ENCODE measurements around the gene KCNQ2.
"Not testable (repeated sequence)": the region's sequence is repeated elsewhere in the genome, so short reads cannot be mapped to it uniquely, and the experiment has no call there.

The KCNQ2 gene

DNA sequence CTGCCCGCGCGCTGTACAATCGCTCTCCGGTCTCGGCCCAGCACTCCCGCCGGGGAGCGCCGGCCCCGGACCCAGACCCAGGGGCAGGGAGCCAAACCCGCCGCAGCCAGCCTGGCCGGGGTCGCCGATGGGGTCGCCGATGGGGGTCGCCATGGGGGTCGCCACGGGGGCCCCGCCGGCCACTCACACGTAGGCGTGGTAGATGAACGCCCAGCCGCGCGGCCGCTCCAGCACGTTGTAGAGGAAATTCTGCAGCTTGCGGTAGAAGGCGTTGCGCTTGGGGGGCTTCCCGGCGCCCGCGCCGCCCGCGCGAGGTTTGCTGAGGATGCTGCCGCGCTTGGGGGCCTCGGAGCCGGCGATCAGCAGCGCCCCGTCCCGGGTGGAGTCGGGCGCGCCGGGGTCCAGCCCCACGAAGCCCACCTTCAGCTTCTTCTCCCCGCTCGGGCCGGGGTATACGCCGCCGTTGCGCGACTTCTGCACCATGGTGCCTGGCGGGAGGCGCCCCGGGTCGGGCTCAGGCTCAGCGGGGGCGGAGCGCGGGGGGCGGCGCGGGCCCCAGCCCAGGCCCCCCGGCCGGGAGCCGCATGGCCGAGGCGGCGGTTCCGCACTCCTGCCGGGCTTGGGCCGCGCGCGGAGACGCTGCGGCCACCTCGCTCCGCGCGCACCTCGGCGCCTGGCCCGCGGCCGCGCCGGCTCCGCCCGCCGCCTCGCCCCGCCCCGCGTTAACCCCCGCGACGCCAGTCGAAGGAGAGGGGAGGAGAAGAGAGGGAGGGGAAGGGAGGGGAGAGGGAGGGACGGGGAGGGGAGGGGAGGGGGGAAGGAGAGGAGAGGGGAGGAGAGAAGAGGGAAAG is at the start of gene KCNQ2:
TSS of gene KCNQ2 (minus strand) at position 675 of the 851 bp plus-strand sequence. CDS start at position 483, 192 bp downstream.
- DNase-seq (ENCODE audit: low read depth) = no peak

DNA sequence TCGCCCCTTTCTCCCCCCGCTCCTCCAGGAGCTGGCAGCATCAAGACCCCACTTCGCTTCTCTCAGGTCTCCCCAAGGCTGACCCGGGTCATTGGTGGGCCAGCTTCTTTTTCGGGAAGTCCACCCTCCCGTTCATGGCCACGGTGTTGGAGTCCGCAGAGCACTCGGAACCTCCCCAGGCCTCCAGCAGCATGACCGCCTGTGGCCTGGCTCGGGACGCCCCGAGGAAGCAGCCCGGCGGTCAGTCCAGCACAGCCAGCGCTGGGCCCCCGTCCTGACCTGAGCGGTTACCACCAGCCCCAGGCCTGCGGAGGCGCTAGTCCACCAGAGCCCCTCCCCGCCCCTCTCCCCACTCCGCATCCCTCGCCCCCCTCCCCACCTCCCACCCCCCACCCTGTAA is 49.1 kb upstream of the KCNQ2 start:
- DNase-seq (ENCODE audit: low read depth) = no peak

DNA sequence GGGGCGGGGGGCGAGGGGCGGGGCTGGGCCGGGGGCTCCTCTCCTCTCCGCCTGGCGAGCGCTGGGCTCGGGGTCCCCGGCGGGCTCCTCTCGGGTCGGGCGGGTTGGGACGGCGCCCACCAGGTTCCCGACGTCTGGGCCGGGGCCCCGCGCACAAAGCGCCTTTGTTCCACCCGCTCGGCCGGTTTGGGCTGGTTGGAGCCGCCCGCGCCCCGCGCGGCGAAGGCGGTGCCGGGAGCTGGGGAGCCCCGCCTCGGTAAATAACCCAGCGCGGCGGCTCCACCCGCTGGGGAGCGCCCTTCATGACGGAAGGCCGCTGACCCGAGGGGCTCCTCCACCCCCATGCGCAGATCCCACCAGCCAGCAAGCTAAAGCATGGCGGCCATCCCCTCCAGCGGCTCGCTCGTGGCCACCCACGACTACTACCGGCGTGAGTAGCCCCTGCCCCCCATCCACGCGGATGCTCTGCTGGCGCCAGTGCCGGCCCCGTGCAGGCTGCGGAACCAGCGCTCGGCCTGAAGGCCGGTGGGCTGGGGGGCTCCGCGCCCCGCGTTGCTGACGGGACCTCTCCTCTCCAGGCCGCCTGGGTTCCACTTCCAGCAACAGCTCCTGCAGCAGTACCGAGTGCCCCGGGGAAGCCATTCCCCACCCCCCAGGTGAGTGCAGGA is 48.6 kb upstream of the KCNQ2 start:
- peak; percentile 52 for DNase-seq (ENCODE audit: low read depth)

DNA sequence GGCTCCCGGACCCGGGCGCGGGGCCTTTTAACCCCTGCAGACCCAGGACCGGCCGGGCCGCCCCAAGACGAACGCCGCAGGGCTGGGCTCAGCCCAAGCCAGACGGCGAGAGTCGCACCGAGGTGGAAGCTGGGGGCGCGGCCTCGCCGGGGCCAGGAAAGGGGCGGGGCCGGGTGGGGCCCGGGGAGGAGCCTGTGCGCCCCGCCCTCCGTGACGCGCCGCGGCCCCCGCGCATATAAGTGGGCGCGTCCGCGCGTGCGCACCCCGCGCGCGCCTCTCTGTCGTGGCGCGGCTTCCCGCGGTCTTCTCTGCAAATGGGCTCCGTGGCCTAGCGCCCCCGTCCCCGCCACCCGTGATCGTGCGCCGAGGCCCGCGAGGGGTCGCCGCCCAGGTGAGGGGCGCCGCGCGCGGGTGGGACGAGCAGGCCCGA is 48.1 kb upstream of the KCNQ2 start, which contains the start of gene PPDPF:
TSS of gene PPDPF (plus strand) at position 262 of the 430 bp plus-strand sequence. CDS start 544 bp downstream, outside the sequence.
- DNase-seq (ENCODE audit: low read depth) = peak; percentile 78

DNA sequence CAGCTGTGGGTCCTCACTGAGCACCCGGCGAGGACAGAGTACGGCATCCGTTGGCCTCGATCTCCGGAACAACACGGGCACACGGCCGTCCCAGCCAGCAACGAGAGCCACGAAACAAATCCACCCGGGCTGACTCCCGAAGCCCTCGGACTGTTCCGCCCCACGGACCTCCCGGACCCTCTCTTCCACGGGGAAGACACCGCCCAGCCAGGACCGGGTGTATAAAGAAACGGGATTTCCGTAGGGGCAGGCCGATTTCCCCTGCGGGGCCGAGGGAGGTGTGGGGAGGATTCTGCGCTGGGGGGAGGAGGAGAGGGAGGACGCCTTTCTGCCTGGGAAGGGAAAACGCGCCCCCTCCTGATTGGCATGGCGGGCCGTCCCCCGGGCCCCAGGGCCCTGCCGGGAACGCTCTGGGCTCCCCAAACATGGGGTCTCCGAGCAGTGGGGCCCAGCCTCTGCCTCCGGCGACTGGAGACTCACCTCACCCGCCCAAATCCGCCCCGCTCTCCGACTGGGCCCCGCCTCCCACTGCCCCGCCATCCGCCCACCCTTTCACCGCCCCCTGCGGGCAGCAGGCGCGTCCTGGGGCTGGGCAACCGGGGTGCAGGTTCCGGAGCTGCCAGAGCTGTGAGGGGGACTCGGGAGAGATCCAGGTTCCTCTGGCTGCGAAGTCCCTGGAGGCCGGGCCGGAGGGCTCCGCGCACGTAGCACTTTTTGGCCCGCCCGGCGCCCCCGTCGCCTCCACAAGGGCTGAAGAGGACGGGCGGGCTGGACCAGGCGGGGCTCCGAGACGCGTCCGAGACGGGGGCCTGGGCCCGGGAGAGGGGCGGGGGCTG is 47.4 kb upstream of the KCNQ2 start:
- peak; percentile 40 for DNase-seq (ENCODE audit: low read depth)

DNA sequence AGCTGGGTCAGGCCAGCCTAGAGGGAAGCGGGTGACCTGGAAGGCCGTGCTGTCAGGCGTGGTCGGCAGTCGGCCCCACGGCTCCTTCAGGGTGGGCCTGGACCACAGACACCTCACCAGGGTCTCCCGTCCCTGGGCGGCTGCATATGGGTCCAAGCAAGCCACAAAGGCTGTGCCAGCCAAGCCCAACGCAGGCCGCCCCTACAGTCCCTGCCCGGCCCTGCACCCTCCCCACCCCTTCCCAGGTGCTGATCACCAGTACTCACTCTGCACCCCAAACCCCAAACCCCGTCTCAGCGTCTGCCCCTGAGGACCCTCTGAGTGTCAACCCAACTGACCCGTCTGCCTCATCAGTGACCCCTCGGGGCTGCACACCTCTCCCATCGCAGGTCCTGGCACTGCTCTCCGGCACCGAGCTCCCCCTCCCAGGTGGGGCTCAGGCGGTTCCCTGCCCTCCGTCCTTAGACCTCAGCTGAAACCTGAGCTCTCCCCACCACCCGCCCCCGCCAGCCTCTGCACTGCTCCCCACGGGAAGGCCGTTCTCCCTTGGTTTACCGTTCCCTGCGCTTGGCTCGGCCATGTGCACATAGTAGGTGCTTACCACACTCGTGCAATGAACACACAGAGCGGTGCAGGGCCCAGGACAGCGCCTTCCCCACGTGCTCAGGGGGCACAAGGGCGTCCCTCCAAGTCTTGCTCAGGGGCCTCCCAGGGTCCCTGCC is 46.7 kb upstream of the KCNQ2 start:
- DNase-seq (ENCODE audit: low read depth) = no peak

DNA sequence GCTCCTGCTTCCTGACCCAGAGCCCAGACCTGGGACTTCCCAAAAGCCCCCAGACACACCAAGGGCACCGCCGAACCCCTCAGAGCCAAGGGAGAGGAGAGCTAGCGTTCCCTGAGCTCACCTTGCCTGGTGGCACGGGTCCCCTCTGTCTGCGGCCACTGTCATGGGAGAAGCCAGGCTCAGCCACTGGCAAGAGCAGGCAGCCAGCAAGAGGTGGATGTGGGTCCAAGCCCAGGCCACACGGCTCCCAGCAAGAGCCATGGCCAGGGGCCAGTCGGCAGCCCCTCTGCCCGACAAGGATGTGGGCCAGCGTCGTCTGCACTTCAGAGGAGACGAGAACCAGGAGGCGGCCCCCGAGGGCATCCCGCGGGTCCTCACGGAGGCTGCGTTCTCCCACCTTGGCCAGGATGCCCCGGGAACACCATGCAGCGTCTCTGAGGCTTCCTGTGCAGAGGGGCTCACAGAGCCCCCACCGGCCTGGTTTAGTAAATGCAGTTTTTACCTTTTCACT is 46.0 kb upstream of the KCNQ2 start:
- no peak for DNase-seq (ENCODE audit: low read depth)

DNA sequence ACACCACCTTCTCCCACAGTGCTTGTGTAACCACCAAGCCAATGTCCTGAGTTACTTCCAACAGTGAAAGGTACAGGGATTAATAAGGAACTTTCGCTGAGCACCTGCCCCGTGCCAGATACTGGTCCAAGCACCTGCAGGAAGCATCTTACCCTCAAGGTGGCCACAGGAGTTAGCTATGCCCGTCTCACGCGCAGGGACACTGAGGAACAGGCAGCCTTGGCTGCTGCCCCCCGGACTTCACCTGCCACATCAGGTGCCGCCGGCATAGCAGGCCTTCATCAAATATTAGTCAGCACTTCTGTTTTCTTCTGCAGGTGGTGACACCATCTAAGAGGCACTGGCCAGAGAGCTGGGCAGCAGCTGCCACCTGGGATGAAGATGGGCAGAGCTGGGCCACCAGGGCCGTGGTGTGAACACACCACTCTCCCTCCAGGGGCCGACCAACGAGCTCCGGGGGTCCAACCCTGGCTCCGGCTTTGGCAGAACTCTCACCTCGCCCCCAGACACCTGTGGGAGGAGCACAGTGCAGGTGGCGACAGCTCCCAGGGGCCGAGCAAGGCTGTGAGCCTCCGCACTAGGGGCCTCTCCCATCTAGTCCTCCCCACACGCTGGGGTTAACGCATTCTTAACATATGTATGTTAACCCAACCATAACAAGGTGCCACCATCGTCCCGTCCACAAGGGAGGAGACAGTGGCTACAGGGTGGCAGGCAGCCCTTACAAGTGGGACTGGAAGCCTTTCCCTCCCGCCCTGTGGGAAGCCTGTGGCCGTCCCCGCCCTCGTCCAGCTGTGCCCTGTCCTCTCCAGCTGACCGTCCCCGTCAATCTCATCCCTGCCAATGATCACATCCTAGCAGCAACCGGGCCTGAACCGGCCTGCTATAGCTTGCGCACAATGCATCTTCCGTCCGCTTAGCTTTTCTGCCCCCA is 45.2 kb upstream of the KCNQ2 start:
- DNase-seq (ENCODE audit: low read depth) = no peak

DNA sequence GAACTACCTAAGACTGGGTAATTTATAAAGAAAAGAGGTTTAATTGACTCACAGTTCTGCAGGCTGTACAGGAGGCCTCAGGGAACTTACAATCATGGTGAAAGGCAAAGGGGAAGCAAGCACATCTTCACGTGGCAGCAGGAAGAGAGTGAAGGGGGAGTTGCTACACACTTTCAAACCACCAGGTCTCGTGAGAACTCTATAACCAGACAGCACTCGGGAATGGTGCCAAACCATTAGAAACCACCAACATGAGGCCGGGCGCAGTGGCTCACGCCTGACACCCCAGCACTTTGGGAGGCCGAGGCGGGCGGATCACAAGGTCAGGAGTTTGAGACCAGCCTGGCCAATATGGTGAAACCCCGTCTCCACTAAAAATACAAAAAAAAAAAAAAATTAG is 42.1 kb upstream of the KCNQ2 start:
- not testable (repeated sequence) for DNase-seq (ENCODE audit: low read depth)

DNA sequence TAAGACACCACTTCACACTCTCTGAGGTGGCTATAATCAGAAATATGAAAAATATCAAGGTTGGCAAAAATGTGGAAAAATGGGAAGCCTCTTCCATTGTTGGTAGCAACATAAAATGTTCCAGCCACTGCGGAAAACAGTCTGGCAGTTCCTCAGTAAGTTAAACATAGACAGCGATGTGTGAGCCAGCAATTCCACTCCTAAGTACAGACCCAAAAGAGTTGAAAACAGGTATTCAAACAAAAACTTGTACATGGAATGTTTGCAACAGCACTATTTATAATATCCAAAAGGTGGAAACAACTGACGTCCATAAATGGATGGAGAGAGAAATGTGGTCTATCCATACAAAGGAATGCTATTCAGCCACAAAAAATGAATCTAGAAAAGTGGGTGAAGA is 40.8 kb upstream of the KCNQ2 start:
- DNase-seq (ENCODE audit: low read depth) = no peak

DNA sequence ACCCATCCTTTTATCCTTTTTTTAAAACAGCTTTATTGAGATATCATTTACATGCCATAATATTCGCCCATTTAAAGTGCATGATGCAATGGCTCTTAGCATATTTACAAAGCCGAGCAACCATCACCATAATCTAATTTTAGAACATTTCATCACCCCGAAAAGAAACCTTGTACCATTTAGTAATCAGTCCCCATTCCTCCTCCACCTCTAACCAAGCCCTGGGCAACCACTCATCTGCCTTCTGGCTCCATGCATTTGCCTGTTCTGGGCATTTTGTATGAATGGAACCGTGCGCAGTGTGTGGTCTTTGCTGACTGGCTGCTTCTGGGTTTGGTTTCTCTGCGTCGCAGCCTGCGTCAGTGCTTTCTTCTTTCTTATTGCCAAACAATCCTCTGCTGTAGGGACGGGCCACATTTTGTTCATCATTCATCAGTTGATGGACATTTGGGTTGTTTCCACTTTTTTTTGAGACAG is 36.7 kb upstream of the KCNQ2 start:
- DNase-seq (ENCODE audit: low read depth) = no peak

DNA sequence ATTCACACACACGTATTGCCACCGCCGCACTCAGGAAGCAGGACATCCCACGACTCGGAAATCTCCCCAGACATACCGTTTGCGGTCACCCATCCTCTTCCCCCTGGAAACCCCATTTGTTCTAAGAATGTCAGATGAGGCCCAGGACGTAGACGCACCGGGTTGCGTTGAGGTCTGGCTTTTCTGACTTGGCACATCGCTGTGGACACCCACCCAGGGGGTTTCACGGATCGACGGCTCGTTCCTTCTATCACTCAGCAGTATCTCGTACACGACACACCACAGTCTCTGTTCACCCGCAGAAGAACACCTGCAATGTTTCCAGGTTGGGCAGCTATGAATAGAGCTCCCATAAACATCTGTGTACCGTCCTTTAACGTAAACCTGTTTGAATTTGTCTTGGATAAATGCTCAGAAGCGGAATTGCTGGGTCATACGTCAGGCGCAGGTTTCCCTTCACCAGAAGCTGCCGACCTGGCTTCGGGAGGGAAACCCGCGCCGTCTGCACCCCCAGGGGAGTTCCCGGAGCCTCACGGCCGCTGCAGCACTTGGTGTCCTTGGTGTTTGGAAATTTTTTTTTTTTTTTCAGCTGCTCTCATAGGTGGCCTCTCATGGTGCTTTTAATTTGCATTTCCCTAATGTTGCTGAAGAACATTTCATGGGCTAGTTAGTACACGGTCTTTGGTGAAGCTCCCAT is 35.8 kb upstream of the KCNQ2 start:
- DNase-seq (ENCODE audit: low read depth) = no peak

DNA sequence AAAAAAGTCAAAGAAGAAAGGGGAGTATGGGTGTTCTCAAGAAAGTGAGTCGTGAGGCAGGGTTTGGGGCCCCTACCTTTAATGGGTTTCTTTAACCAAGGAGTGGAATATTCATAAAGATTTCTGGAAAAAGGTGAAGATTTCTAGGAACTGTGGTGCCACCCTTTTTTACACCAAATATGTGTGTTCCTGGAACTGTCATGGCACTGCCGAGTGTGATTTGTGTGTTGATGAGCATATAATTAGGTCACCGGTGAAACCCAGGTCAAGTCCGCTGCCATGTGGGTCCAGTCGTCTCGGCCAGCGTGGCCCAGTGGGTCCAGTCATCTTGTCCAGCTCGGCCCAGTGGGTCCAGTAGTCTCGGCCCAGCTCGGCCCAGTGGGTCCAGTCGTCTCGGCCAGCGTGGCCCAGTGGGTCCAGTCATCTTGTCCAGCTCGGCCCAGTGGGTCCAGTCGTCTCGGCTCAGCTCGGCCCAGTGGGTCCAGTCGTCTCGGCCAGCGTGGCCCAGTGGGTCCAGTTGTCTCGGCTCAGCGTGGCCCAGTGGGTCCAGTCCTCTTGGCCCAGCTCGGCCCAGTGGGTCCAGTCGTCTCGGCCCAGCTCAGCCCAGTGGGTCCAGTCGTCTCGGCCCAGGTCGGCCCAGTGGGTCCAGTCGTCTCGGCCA is 34.8 kb upstream of the KCNQ2 start:
- DNase-seq (ENCODE audit: low read depth) = no peak

DNA sequence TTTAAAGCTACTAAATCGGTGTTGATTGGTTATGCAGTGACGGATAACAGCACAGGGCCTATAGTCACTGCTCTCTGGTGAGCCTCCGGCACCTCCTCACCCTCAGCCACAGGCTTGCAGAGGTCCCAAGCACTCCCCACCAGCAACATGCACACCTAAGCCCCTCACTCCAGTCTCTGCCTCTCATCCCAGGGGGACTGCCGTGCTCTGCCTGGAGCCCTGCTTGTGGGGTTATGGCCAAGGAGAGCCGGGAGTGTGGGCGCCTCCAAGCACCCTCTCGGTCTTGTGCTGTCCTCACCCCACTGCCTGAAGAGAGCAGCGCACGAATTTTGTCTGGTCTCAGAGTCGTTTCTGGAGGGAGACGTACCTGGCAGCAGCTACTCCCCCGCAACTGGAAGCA is 33.3 kb upstream of the KCNQ2 start:
- no peak for DNase-seq (ENCODE audit: low read depth)

DNA sequence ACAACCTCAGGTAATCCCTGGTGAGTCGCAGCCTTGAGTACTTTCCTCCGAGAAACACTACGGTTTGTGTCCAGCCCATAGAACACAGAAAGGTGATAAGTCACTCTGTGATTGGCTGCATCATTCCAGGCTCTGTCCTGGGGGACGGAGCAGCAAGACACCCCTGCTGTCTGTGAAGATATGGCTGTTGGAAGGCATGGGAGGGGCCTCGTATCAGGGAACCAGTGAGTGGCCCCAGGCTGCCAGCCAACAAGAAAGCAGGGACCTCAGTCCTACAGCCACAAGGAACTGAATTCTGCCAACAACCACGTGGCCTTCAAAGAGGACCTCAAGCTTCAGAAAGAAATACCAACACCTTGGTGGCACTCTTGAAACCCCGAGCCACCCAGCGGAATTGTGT is 32.8 kb upstream of the KCNQ2 start:
- DNase-seq (ENCODE audit: low read depth) = no peak

DNA sequence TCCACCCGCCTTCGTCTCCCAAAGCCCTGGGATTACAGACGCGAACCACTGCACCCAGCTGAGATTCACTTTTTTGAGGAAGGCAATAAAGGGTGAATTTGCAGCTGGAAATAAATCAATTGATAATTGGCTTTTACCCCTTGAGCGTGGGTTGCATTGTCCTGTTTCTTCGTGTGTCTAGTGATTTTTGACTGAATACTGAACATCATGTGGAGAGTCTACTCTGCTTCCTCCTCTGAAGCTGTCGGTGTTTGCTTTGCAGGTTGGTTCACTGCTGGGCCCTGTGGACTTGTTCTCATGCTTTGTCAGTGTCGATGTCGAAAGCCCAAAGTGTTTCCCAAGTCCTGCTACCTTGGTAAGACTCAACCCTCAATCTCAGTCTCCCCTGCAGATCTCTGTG is 32.2 kb upstream of the KCNQ2 start:
- no peak for DNase-seq (ENCODE audit: low read depth)

DNA sequence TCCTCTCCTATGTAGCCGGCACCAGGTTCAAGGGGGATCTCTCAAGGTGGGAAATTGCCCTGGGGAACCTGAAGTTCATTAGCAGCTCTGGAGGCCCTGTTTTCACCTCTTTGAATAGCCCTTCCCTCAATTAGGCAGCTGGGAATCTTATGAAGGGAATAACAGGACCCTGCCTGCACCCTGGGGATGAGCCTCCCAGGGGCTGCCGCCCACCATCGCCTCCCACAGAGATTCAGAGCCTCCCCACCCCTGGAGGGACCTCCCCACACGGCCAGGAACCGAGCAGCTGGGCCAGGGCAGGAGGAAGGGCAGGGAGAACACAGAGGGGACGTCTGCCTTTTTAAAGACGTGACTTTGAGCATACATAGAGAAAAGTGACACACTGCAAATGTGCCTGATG is 31.1 kb upstream of the KCNQ2 start:
- no peak for DNase-seq (ENCODE audit: low read depth)

DNA sequence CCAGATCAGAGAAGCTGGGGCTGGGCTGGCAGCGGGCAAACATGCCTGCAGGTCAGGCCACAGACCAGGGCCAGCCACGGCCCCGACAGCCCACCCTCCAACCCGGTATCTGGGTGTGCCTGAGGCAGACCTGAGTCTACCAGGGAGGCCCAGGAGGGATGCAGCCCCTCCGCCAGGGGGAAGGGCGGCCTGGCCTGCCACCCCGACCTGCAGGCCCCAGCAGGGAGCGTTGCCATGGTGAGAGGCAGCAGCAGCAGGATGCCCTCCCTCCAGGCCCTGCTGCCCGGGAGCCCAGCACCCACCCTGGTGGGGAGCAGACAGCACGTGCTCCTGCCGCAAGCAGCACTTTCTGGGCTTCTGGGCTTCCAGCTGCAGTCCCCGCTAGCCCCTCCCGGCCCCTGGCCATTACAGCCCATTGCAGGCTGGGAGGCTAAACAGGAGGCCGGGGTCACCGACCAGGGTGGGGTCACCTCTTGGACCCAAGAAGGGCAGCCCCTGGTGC is 30.3 kb upstream of the KCNQ2 start:
- DNase-seq (ENCODE audit: low read depth) = no peak
